Transverse colon (tissue), 4 donors: ENCODE results near the gene IDUA. TPM values are rescaled to one million over a fixed set of nuclear protein-coding genes. Genes with fewer than 3 reads are reported as not detected.
"Not testable (repeated sequence)": the region's sequence is repeated elsewhere in the genome, so short reads cannot be mapped to it uniquely, and the experiment has no call there.

Source experiments
- DNase-seq: peaks from one replicate; pipeline ENCODE4 v3.0.0-alpha.2; 2019
- H3K27ac ChIP-seq, 4 donors: fragments of 200-600 bp; sonication (generic); 2 replicates each; pipeline ENCODE4 v1.5.1; 2016 to 2018; ENCODE audit warnings: inconsistent platforms in 4 of 4
- H3K27me3 ChIP-seq: fragments of 200-600 bp; sonication (generic); 2 replicates; pipeline ENCODE4 v1.5.1; 2017; ENCODE audit warnings: inconsistent platforms
- H3K36me3 ChIP-seq, 4 donors: fragments of 200-600 bp; sonication (generic); 2 replicates each; pipeline ENCODE4 v1.5.1; 2017 to 2019; ENCODE audit warnings: inconsistent platforms in 4 of 4
- H3K4me1 ChIP-seq, 4 donors: fragments of 200-600 bp; sonication (generic); 2 replicates each; pipeline ENCODE4 v1.5.1; 2017 to 2020; ENCODE audit warnings: inconsistent platforms in 4 of 4
- H3K4me3 ChIP-seq, 4 donors: fragments of 200-600 bp; sonication (generic); 1 replicate in 1 of 4; 2 replicates in 3 of 4; pipeline versions ENCODE4 v1.5.1 to v1.6.1; 2017 to 2019; ENCODE audit warnings: inconsistent platforms in 4 of 4
- H3K9me3 ChIP-seq, 2 donors: fragments of 200-600 bp; sonication (generic); 2 replicates each; pipeline ENCODE4 v1.5.1; 2017 to 2019; ENCODE audit warnings: inconsistent platforms in 2 of 2
- EP300 ChIP-seq: sonication (generic); formaldehyde crosslinking; IDR thresholded peaks from one replicate; pipeline ENCODE4 v1.6.1; 2017; ENCODE audit warnings: antibody characterized with exemption, low read depth
- POLR2A ChIP-seq: fragments of 450-650 bp; IDR thresholded peaks from one replicate; pipeline ENCODE4 v1.6.1; 2016; ENCODE audit warnings: antibody characterized with exemption, mild to moderate bottlenecking, moderate library complexity
- POLR2AphosphoS5 ChIP-seq, 3 donors: sonication (generic); formaldehyde crosslinking; IDR thresholded peaks; one replicate each; pipeline ENCODE4 v1.6.1; 2016; ENCODE audit warnings: antibody characterized with exemption in 3 of 3
- WGBS, 2 donors: methylation state at CpG; one replicate each; pipeline ENCODE4 v1.1.5; 2018; ENCODE audit warnings: low coverage in 1 of 2; 5-methylcytosine and 5-hydroxymethylcytosine counted together
- in situ Hi-C, 4 donors: fragments of 200-750 bp; cut with MboI; loops; one replicate each; pipeline versions ENCODE4 v1.15.0 to v1.15.1; 2017; ENCODE audit warnings: low sequenced_read_pairs in 3 of 4, low pct_ligation_motif_present in 1 of 4, low pct_unique_long_range_greater_than_20kb in 1 of 4
- intact Hi-C: fragments of 100-400 bp; cut with DNase I; formaldehyde crosslinking; loops from one replicate; pipeline ENCODE4 v1.15.1; 2023; ENCODE audit warnings: low total_unique reads
- total RNA-seq, 4 donors: library from RNA; depleted of rRNA; stranded (reverse); fragments of >200 nt; gene quantifications; one replicate each; pipeline ENCODE4 v1.1.0, GENCODE V29; 2016
- TF ChIP-seq, protein P1 (sequence below), 5 experiments: fragments of 200-600 bp in 3 of 5; fragments of 450-650 bp in 2 of 5; sonication (generic) in 3 of 5; IDR thresholded peaks; 1 replicate in 2 of 5; 2 replicates in 3 of 5; pipeline ENCODE4 v1.5.1; 2016 to 2017; ENCODE audit warnings: antibody characterized with exemption in 5 of 5, inconsistent platforms in 3 of 5, mild to moderate bottlenecking in 2 of 5, moderate library complexity in 1 of 5

The IDUA gene
- total RNA-seq, 4 donors from 2014 or later, result 25.9 to 78.6 (median 40.4) TPM

DNA sequence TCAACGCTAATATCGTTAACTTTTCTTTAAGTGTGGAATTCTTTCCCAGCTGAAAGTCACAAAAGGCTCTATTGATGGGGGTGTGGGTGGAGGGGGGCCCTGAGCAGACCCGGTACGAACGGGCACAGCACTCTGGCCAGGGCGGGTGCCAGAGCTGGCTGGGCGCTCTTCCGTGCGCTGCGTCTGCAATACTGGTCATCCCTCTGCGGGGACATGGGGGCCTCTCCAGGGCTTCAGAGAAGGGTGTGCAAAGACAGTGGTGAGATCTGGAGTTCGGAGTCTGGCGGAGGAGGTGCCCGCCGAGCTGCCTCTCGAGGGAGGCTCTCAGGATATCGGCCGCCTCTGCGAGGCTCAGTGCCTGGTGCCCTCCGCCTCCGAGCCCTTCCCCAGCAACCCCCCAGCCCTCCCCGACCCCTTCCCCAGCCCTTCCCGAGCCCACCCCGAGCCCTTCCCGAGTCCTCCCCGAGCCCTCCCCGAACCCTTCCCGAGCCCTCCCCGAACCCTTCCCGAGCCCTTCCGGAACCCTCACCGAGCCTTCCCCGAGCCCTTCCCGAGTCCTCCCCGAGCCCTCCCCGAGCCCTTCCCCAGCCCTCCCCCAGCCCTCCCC lies 58.9 kb downstream of the IDUA start:
- in situ Hi-C loops (no loop called here), intact Hi-C loops (no loop called here)
- Histone ChIP-seq H3K9me3 (no peaks in the 10 kb centered on the region), H3K4me1 (peaks cover 3 to 48% (median 40%) of the 10 kb centered on the region in 4 donors), H3K36me3 (no peaks in the 10 kb centered on the region), H3K27ac (no peak overlapping the region), H3K27me3 (peaks cover 45% of the 10 kb centered on the region), H3K4me3 (no peak overlapping the region)
- no peak for TF ChIP-seq EP300
- no peak for TF ChIP-seq POLR2A
- TF ChIP-seq, protein P1, sequence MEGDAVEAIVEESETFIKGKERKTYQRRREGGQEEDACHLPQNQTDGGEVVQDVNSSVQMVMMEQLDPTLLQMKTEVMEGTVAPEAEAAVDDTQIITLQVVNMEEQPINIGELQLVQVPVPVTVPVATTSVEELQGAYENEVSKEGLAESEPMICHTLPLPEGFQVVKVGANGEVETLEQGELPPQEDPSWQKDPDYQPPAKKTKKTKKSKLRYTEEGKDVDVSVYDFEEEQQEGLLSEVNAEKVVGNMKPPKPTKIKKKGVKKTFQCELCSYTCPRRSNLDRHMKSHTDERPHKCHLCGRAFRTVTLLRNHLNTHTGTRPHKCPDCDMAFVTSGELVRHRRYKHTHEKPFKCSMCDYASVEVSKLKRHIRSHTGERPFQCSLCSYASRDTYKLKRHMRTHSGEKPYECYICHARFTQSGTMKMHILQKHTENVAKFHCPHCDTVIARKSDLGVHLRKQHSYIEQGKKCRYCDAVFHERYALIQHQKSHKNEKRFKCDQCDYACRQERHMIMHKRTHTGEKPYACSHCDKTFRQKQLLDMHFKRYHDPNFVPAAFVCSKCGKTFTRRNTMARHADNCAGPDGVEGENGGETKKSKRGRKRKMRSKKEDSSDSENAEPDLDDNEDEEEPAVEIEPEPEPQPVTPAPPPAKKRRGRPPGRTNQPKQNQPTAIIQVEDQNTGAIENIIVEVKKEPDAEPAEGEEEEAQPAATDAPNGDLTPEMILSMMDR (IDR thresholded peaks at IDR 0.05), result no peak
- TF ChIP-seq POLR2AphosphoS5 (IDR thresholded peaks at IDR 0.05), result no peak
- 76% methylated on average over 30 of the region's 36 CpGs; no CpG with 5 or more reads in 1 of the 2 donors for WGBS, 2 donors
- no peak for DNase-seq

DNA sequence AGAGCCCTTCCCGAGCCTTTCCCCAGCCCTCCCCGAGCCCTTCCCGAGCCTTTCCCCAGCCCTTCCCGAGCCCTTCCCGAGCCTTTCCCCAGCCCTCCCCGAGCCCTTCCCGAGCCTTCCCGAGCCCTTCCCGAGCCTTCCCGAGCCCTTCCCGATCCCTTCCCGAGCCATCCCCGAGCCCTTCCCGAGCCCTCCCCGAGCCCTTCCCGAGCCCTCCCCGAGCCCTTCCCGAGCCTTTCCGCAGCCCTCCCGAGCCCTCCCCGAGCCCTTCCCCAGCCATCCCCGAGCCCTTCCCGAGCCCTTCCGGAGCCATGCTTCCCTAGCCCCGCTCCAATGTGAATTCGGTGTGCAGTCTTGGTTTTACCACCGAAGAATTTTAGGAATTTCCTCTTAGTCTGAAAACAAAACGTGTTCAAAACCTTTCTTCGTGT lies 59.8 kb downstream of the IDUA start:
- in situ Hi-C loops, H3K36me3 ChIP-seq, H3K9me3 ChIP-seq, intact Hi-C loops: not testable (repeated sequence)
- H3K4me3 ChIP-seq, result peak overlapping the region in 2 of 4 donors; percentile 16 to 34
- 17 to 35% methylated on average over 13 to 29 of the region's 29 CpGs for WGBS, 2 donors
- peaks cover 3 to 42% (median 34%) of the 10 kb centered on the region in 4 donors for H3K4me1 ChIP-seq
- DNase-seq, result peak; percentile 79
- H3K27ac ChIP-seq, result peak overlapping the region; percentile 16 to 67 (median 51)
- H3K27me3 ChIP-seq, result peaks cover 48% of the 10 kb centered on the region

DNA sequence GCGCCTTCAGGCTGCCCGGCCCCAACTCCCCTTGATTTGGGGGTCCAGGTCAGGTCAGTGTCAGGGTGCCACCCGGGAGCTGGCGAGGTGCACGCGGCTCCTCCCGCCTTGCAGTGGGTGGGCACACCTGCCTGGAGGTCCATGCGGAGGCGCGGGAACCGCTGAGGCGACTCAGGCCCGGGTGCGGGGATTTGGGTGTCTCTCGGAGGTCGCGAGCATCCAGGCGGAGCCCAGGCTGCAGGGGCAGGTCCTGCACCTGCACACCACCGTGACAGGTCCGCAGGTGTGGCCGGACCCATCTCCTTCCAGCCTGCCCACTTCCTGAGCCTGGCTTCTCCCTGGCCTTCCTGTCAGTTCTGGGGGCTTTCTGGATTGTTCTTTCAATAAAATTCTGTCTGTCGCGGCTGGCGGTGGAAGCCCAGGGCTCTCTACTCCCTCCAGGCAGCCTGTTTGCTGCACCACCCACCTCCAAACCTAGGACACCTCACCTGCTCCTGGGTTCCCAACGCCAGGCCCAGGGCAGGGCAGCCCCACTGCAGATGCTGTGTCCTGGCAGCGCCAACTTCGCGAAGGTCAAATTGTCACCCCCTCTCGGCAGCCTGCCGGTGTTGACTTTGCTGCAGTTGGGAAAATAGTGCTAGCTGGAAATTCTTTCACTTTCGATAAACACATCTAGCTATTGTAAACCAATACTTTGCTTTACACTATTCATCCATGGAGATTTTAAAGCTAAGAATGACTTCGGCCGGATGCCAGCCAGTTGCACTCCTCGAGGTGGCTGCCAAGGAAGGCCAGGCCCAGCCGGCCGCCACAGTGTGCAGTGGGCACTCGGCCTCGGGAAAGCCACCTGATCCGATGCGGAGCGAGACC lies 60.5 kb downstream of the IDUA start:
- intact Hi-C loops (no loop called here), in situ Hi-C loops (no loop called here)
- Histone ChIP-seq H3K27ac (peak overlapping the region; percentile 16 to 67 (median 51)), H3K4me1 (peaks cover 3 to 37% (median 29%) of the 10 kb centered on the region in 4 donors), H3K36me3 (no peaks in the 10 kb centered on the region), H3K27me3 (peaks cover 51% of the 10 kb centered on the region), H3K9me3 (no peaks in the 10 kb centered on the region), H3K4me3 (peak overlapping the region in 2 of 4 donors; percentile 16 to 34)
- TF ChIP-seq, protein P1 (IDR thresholded peaks at IDR 0.05), result no peak
- TF ChIP-seq EP300 (no peak), POLR2A (no peak), POLR2AphosphoS5 (IDR thresholded peaks at IDR 0.05) (no peak)
- peak; percentile 38 for DNase-seq
- 20 to 54% methylated on average over 3 to 40 of the region's 41 CpGs for WGBS, 2 donors

DNA sequence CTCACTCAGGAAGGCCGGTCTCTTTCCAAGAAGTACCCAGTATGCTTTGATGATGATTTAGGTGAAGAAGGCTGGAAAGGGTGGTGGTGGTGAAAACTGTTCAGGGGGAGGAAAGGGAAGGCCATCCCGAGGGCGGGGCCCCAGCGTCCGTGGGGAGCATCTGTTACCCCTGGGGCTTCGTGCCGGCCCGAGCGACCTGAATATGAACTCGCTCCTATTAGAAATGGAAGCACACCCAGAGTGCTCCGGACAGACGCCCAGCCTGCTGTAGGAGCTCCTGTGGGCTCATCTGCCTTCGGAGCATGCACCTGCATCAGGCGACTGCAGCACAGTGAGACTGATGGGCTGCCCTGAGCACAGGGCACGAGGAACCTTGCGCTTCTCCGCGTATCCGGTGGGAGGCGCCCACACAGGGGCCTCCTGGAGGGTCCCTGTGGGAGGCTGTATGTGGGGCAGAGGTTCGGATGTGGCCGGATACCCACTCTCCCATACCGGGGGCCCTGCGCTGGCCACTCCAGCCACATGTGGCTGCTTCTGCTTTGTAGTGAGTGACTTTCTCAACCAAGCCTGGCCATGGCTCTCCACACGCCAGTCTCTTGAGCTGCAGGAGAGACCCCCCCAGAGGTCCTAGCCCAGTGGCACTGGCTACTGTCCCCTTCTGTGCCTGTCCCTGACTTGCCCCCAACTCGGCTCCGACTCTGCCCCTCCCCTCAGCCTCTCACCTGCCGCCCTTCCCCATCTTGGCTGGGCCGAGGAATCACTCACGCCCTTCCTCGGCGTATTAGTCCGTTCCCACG lies 61.3 kb downstream of the IDUA start:
- Histone ChIP-seq H3K9me3 (no peaks in the 10 kb centered on the region), H3K27me3 (peaks cover 59% of the 10 kb centered on the region), H3K4me1 (peaks cover 3 to 39% (median 32%) of the 10 kb centered on the region in 4 donors), H3K4me3 (peak overlapping the region in 1 of 4 donors; percentile 34), H3K27ac (peak overlapping the region in 1 of 4 donors; percentile 67), H3K36me3 (no peaks in the 10 kb centered on the region)
- intact Hi-C loops (loop anchor here (2.0 kb wide), 1 partner anchor 59 kb away; no protein-coding TSS in a partner anchor), in situ Hi-C loops (no loop called here)
- TF ChIP-seq, protein P1 (IDR thresholded peaks at IDR 0.05), result no peak
- TF ChIP-seq EP300 (no peak), POLR2AphosphoS5 (IDR thresholded peaks at IDR 0.05) (no peak), POLR2A (no peak)
- DNase-seq, result peak; percentile 8
- WGBS, 2 donors, result 47 to 67% methylated on average over 3 to 34 of the region's 34 CpGs
